HEK293 (cell line): ENCODE measurements around the gene KIFBP.

Source experiments
- SP2 ChIP-seq: fragments of 450-650 bp; formaldehyde crosslinking; IDR thresholded peaks from 2 replicates; pipeline ENCODE4 v1.5.1; 2016; ENCODE audit warnings: missing biosample characterization, missing genetic modification characterization
- ZNF416 ChIP-seq: fragments of 450-650 bp; formaldehyde crosslinking; IDR thresholded peaks from 2 replicates; pipeline ENCODE4 v1.5.1; 2016; ENCODE audit warnings: missing biosample characterization, missing genetic modification characterization
- ZNF629 ChIP-seq: fragments of 450-650 bp; formaldehyde crosslinking; IDR thresholded peaks from 2 replicates; pipeline ENCODE4 v1.5.1; 2017; ENCODE audit warnings: missing biosample characterization, missing genetic modification characterization

GRCh38 chr10:68950598-68950997 lies 38.0 kb upstream of the KIFBP start:
- TF ChIP-seq SP2 (tag by site-specific recombination): no peak
- TF ChIP-seq ZNF416: no peak
- no peak for TF ChIP-seq ZNF629 (tag by site-specific recombination)
